ENCODE data around the gene TLR9.

DNA sequence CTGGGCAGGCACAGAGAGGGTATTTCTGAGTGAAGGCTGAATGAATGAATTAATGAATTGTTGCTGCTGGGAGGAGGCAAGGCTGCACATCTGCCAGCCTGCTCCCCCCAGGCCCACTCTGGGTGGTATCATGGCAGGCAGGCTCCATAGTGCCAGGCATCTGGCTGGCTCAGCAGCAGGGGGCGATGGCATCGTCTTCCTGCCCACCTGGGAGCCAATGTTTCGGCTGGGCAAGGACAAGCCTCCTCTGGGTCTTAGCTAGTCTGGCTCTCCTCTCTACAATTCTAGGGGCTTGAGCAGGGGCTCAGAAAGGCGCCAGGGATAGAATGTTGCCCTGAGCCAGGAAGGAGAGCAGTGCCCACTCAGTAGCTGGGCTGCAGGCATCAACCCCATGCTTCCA lies 1.7 kb upstream of the TLR9 start:
- TF ChIP-seq EZH2 (IDR thresholded peaks at IDR 0.05; ENCODE audit: low read depth), result no peak
- TF ChIP-seq, protein P1, sequence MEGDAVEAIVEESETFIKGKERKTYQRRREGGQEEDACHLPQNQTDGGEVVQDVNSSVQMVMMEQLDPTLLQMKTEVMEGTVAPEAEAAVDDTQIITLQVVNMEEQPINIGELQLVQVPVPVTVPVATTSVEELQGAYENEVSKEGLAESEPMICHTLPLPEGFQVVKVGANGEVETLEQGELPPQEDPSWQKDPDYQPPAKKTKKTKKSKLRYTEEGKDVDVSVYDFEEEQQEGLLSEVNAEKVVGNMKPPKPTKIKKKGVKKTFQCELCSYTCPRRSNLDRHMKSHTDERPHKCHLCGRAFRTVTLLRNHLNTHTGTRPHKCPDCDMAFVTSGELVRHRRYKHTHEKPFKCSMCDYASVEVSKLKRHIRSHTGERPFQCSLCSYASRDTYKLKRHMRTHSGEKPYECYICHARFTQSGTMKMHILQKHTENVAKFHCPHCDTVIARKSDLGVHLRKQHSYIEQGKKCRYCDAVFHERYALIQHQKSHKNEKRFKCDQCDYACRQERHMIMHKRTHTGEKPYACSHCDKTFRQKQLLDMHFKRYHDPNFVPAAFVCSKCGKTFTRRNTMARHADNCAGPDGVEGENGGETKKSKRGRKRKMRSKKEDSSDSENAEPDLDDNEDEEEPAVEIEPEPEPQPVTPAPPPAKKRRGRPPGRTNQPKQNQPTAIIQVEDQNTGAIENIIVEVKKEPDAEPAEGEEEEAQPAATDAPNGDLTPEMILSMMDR (conservative IDR thresholded peaks at IDR 0.05), result no peak
